Hematopoietic multipotent progenitor cell treated with erythropoietin and hydrocortisone succinate and interleukin-3 and kit ligand, for 17 days (in vitro differentiated cells): ENCODE data around the gene THSD4.
"Not testable (repeated sequence)": the region's sequence is repeated elsewhere in the genome, so short reads cannot be mapped to it uniquely, and the experiment has no call there.

Experiments
- DNase-seq: peaks from one replicate; pipeline ENCODE4 v3.0.0-alpha.2; 2015; ENCODE audit warnings: low spot score

The THSD4 gene

DNA sequence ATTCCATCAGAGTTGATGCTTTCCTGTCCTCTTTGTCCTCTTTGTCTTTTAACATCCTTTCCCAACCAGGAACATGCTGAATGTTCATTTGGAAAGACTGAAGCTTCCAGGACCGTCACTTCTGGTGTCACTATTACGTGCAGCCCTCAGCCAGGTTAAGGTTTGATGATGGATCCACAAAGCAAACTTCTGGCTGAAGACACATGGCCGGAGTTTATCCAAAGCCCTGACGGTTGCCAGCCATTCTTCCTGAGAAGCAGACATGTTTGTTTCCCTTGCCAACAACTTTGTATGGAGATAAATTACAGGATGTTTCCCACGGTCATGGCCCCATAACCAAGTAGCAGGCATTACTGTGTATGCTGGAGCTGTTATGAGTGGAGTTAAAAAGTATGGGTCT is 236.9 kb downstream of the THSD4 start:
- DNase-seq, result no peak

DNA sequence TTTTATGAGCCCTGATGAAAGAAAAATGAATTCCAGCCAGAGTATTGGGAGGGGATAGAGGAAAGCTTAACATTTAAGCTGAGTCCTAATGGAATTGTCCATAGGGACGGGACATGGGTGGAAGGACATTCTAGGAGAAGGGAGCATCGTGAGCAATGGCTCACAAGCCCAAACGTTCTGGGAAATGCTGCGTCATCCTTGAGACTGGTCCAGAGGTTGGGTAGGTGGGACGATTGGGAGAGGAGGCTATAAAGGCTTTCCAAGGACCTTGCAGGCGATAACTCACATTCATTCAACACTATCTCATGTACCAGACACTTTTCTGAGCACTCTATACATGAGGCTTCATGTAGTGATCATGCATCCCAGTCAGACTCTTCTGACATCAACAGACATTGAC is 237.5 kb downstream of the THSD4 start:
- DNase-seq, result no peak

DNA sequence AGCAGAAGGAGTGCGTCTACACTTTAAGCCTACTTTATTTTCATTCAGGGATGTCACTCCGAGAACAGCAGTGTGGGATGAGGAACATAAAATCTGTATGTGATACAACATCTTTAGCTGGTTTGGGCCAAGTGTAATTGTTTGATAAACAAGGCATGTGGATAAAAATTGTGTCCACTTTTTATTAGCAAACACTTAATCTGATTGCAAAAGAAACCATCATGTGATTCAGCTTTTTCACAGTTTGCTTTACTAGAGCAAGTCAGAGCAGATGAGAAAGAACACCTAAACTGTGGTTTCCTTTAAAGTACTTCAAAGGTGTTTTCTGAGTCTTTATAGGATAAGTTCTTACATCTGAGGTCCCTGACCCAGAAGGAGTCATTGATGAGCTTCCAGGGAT is 237.9 kb downstream of the THSD4 start:
- no peak for DNase-seq

DNA sequence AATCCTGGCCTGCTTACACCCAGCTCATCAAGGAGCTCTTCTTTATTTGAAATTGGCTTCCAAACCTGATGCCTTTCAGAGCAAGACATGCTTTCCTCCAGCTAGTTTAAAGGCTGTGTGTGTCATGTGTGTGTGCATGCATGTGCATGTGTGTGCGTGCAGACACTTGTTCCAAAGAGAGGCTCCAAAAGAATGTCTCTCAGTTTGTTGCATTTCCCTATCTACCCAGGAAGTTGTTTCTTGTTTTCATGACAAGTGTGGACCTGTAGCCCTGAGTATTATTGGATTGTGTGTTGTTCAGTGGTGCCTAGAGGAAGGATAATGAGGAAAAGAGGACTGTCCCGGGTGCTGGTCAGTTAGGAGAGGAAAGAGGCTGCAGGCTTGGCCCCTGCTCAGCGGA is 240.0 kb downstream of the THSD4 start:
- no peak for DNase-seq

DNA sequence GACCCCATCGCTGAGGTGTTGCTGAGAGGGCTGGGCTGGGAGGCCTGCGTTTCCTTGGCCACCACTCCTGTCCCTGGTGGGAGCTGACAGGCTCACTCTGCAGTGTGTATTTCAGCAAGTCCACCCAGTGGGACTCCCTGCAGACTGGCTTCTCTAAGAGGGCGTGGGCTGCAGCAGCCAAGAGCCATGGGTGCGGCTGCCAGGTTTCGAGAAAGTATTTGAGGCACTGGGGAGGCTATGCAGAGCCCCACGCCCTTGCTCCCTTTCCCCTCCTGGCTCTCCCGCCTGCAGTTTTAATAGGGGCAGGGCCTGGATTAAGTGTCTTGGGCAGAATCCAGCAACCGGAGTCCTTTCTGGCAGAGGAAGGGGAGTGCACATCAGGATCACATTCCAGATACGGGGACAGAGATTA is 242.1 kb downstream of the THSD4 start:
- DNase-seq, result no peak

DNA sequence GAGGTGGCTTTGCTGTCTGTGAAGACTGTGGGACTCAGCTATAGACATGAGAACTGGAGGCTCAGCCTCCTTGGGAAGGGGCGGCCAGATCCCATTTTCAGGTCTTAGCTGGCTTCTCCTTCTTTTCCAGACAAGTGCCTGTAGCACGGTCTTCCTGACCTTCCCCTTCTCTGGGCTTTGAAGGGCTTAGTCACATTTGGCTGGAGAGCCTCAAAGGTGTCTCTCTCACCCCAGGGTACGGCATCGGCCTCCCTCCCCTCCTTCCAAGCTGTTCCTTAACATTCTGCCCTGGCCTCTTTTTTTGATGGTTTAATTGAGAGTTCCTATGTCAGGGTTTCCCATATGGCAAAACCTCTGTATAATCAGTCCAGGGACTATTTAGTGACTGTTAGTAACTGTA is 242.7 kb downstream of the THSD4 start:
- DNase-seq, result no peak

DNA sequence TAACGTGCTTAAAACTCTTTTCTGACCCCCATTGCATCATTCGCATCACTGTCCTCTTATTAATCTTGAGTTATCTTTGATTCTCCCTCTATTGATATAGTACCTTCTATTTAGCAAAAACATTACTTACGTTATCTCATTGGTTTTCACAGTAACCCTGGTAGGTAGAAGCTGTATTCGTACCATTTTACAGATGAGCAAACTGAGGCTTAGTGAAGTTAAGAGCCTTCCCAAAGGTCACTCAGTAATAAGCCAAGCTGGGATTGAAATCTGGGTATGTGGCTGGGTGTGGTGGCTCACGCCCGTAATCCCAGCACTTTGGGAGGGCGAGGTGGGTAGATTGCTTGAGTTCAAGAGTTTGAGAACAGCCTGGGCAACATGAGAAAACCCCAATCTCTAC is 244.0 kb downstream of the THSD4 start:
- DNase-seq, result no peak

DNA sequence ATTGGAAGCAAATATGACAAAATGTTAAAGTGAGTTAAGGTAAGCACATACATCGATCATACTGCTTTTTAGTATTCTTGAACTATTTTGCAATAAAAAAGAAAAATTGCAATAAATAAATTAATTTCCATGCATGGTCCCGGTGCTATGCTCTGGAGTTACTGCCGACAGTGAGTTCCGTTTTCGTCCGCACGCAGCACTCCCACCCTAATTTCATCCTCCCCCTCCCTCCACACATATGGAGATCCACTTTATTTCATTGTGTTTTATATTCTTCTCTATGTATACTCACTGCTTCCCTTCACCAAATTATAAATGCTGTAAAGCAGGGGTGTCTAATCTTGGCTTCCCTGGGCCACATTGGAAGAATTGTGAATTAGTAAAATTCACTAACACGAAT is 247.3 kb downstream of the THSD4 start:
- DNase-seq, result no peak

DNA sequence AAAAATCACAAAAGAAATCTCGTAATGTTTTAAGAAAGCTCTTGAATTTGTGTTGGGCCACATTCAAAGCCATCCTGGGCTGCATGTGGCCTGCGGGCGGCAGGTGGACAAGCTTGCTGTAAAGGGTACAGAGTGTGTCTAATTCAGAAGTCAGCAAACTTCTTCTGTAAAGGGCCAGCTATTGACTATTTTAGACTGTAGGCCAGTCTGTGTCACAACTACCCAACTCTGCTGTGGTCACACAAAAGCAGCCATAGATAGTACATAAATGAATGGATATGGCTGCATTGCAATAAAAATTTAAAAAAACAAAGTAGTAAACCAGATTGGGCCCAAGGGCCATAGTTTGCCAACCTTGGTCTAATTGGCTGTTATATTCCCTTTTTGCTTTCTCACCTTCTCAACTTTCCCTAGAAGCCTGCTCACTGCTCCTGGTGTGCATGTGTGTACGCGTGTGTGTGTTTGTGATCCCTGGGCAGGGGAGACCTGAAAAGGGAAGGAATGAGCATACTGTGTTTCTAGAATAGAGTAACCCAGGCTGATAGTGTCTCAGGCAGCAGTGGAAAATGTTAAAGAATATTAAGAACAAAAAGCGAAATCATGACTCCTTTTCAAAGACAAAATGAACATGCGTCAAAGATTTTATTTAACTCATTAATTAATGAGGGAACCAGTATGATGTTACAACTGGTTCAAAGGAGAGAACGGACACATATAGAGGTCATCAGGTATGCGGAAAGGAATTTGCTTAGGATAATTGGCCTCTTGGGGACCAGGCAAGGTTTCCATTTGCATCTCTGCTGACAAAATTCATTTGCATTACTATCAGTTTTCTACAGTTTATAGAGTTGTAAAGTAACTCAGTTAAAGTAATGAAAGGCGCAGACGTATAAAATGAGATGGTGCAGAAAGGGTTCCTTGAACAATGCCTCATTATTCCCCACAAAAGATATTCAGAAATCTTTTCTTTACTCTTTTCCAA is 248.0 kb downstream of the THSD4 start:
- no peak for DNase-seq

DNA sequence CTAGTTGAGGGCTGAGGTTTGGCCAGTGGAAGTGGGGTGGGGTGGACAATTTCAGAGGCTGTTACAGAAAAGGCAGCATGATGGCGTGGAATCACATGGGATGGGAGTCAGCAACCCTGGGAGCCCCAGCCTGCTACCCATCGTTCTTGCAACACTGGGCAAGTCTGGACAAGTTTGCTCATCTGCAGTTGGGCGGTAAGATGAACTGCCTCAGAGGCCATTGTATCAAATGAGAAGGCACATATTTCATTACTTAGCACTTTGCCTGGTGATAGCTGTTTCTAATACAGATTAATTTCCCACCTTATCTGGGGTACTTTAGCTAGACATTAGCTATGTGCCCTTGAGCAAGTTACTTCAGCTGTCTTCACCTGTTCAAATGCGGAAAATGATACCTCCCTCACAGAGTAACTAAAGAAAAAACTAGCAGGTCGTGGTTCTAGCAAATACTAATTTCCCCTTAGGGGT is 248.9 kb downstream of the THSD4 start:
- DNase-seq, result no peak

DNA sequence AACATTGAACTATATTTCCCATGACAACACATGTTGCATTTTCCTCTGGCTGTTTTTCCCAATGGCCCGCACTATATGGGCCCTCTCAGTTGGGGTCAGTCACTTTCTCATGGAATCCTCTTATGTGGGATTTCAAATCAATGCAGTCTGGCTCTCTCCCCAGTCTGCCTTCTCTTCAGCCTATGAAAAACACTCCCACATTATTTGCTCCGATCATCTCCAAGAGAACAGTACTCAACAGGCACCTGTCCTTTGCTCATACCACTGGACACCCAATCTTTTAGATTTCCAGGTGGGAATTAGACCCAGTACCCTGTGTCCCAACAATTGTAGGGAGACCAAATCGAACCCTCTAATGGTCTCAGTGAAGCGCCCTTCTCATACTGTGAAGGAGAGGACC is 251.3 kb downstream of the THSD4 start:
- no peak for DNase-seq

DNA sequence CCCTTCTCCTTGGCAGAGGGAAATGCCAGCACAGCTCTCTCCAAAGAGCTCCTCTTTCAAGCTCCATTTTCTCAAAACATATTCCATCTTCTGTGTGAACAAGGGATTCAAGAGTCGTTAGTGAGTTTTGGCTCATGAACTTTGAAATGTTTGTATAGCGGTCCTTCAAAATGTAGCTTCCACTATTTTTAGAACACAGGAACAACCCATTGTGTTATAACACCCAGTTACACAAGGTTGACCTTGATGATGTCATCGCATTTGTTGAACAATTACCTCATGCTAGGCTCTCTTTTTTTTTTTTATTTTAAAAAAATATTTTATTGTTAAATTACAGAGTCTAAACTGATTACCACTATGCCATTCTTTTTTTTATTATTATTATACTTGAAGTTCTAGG is 251.7 kb downstream of the THSD4 start:
- no peak for DNase-seq

DNA sequence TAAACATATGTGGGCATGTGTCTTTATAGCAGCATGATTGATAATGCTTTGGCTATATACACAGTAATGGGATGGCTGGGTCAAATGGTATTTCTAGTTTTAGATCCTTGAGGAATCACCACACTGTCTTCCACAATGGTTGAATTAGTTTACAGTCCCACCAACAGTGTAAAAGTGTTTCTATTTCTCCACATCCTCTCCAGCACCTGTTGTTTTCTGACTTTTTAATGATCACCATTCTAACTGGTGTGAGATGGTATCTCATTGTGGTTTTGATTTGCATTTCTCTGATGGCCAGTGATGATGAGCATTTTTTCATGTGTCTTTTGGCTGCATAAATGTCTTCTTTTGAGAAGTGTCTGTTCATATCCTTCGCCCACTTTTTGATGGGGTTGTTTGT is 252.5 kb downstream of the THSD4 start:
- DNase-seq, result not testable (repeated sequence)

DNA sequence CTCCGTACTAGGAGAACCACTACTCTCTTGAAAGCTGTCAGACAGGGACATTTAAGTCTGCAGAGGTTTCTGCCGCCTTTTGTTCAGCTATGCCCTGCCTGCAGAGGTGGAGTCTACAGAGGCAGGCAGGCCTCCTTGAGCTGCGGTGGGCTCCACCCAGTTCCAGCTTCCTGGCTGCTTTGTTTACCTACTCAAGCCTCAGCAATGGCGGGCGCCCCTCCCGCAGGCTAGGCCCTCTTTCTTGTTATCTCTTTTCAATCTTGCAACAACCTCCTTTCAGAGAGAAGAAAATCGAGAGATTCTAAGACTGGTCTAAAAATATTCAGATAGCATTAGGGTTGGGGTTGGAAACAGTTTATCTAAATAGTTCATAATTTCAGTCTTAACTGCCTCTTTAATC is 257.5 kb downstream of the THSD4 start:
- DNase-seq, result not testable (repeated sequence)

DNA sequence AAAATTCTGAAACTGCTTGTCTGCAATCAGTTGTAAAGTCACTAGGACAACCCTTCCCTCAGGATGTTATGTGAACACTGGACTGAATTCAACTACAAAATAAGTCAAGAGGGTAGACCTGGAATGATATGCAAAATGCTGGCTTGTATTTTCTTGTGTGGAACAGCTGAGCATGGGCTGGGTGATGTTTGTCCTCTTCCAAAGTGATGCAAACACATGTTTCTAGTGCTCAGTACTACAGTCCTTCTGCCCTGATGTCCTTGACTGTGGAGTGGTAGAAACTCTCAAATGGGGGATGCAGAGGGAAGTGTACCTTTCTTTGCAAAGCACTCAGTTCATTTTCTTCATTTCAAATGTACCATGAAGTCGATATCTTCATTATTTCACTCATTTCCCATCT is 258.6 kb downstream of the THSD4 start:
- no peak for DNase-seq

DNA sequence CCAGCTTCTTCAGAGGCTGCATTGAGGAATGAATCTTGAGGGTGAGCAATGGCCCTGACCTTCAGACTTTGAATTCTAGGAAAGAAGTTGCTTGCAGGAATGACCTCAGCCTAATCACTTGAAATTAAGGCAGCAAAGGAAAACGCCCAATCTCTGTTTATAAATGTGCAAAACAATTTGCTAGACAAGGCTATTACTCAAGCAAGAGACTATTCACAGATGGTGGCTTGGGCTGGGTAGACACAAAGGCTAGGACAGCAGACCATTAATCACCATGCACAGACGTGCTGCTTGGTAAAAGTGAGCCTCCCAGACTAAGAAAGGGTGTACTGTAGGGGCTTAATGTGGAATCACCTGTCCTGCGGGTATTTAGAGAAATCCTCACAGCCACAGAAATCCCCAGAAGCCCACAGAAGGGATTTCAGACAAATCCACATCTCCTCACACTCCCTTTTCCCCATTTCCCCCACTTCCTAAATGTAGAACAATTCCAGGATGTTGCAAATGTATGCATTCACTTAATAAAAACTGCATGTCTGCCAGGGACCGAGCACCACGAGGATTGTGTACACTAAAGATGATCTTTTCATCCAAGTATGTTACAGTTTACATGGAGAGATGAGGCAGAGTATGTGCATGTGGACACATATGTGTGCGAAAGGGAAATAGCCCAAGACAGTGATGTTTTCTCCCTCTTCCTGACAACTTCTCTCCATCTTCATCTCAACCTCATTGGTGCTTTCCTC is 259.5 kb downstream of the THSD4 start:
- DNase-seq, result no peak

DNA sequence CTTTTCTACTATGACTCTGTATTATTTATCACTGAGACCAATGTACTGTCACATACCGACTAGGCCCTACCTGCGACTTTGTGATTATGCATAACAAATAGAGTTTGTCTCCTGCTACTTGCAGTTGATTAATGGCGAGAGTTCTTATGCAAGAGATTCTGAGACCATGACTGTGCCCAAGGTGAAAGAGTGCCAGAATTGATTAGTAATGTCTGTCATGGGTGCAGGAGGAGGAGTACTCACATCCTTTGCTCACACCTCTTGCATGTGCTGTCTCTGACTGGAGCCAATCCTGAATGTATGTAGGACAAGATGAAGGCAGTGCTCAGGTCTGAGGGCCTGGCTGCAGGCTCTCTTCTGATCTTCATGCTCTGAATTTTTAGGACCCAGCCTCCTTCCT is 260.7 kb downstream of the THSD4 start:
- no peak for DNase-seq

DNA sequence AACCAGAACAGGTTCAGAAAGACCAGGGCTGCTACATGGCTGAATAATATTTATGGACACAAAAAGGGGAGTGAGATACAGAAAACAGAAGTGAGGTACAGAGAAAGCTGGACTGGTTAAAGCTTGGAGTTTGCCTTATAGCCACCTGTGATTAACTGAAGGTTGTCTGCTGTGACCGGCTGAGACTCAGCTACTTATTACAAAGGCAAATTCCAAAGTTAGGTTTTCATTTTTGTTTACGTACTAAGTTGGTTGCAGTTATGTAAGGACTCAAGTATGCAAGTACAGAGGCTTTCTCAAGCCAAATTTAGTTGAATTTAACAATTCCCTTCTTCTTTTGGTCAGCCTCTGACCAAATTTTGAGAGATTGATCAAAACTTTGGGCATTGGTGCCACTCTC is 264.6 kb downstream of the THSD4 start:
- DNase-seq, result no peak

DNA sequence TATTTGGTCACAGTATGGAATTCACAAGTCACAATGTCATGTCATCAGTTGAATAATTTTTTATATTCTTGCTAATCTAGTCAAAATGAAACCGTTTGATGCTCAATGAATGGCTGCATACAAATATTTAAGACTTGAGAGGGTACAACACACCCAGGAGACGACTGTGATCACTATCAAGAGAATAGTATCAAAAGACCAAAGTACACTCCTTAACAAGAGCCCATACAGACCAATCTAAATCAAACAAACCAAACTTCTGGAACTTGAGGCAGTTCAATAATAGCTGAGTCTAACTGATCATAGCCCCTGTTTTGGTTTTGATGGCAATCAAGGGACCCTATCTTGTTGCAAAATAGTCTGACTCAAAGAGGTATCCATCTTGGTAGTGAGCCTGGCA is 265.1 kb downstream of the THSD4 start:
- no peak for DNase-seq

DNA sequence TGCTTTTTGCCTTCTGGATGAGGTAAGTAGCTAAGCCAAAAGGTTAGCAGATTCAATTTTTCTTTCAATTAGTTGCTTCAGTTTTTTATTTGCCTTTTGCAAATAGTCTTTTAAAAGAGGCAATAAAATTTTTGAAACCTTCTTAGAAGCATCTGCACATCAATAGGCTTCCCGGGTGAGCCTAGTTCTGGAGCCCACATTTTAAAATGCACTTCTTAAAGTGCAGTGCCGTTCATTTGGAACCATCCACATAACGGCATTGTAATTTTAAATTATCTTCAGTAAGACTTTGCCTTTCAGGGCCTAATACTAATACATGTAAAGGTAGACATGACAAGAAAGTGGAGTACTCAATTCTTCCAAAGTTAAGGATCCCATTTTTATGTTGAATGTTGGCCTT is 269.2 kb downstream of the THSD4 start:
- no peak for DNase-seq

DNA sequence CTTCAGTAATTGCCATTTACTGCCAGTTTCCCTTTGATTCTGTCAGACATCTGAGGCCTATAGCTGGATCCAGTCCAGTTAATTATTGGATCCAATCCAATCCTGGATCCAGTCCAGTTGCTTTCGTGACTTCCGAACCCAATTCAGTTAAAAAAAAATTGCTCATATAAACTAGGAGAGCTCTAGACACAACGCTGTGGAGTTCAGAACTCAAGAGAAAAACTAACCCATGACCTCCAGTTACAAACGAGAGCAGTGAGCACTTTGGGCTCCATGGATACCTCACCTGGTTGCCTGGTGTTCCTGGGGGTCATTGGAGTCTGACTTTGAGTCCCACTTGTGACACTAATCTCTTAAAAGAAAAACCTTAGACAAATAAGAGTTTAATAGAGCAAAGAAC is 269.8 kb downstream of the THSD4 start:
- DNase-seq, result no peak

DNA sequence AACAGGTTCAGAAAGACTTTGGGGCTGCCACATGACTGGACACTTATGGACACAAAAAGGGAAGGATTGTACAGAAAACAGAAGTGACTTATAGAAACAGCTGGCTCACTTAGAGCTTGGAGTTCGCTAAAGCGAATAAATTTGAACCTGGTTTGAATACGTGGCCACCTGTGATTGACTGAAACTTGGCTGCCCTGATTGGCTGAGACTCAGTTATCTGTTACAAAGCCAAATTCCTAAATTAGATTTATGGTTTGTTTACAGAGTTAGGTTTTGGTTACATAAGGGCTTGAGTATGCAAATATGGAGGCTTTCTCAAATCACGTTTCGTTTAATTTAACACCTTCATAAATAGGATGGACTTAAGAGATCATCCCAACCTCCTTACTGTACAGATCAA is 270.2 kb downstream of the THSD4 start:
- DNase-seq, result no peak

DNA sequence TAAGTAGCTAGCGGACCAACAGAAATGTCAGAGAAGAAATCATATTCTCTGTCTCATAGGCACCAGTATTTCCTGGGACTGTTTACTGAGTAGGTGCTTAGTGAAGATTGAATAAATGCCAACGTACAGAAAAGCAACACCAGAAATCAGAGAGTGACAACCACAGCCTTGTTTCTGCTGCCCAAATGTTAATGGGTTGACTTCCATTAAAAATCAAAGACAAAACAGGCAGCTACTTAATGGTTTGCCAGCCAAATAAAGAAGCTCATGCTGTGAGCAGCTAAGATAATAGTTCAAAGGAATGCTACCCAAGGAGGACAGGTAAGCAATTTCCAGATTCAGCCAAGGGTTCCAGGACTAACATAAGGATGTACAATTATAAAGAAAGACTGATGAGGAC is 270.7 kb downstream of the THSD4 start:
- no peak for DNase-seq
